ENCODE results near the gene MFN2. TPM values are rescaled to one million over a fixed set of nuclear protein-coding genes. Genes with fewer than 3 reads are reported as not detected.

The MFN2 gene
- polyA plus RNA-seq, 1 of the 3 experiments (the other 2 are of a cell fraction) = 43.2 TPM

- no peaks in the 10 kb centered on the region for H3K79me2 ChIP-seq (ENCODE audit: insufficient read depth)
- peaks cover 6 to 14% of the 10 kb centered on the region in 2 experiments; a peak in 2 of 4 replicates for H3K4me1 ChIP-seq (ENCODE audit: control insufficient read depth in 1 of 2, insufficient read depth in 2 of 2, low read depth in 1 of 2, low read length in 1 of 2)
- no peak overlapping the region for H3K27ac ChIP-seq (ENCODE audit: low read depth in 2 of 2, low read length in 1 of 2)
- H3K4me3 ChIP-seq (ENCODE audit: low read depth in 2 of 2, low read length in 1 of 2) = no peak overlapping the region
- ChIA-PET CTCF (interaction anchor here (1.1 to 1.4 kb wide), 2 partner anchors 22 to 65 kb away, joined by 3 read pairs; no protein-coding TSS in a partner anchor), POLR2A (no interaction called here)
- no peak overlapping the region for H3K4me2 ChIP-seq
- H3F3A ChIP-seq (replicated peaks; ENCODE audit: insufficient read depth) = no peaks in the 10 kb centered on the region
- TF ChIP-seq MEF2A (IDR thresholded peaks at IDR 0.05; ENCODE audit: borderline replicate concordance, low read depth) (no peak), FOXM1 (IDR thresholded peaks at IDR 0.05; ENCODE audit: low read depth) (no peak)
- no peaks in the 10 kb centered on the region for H4K20me1 ChIP-seq (ENCODE audit: insufficient read depth)
- H3K9me2 ChIP-seq = no peaks in the 10 kb centered on the region
- no peaks in the 10 kb centered on the region for H3K36me3 ChIP-seq (replicated peaks in 1 of 2; ENCODE audit: control insufficient read depth in 1 of 2, insufficient read depth in 2 of 2, low read length in 1 of 2)
- H3K9ac ChIP-seq = no peak overlapping the region
- DNase-seq = no peak
- no peaks in the 10 kb centered on the region for H3K9me3 ChIP-seq
- no peak overlapping the region for H2AFZ ChIP-seq (ENCODE audit: low read depth)
- 34% methylated on average over 3 of the region's 3 CpGs for WGBS (ENCODE audit: low lambda C conversion rate)
- peaks cover 26% of the 10 kb centered on the region for H3K27me3 ChIP-seq (ENCODE audit: insufficient read depth)
Measured at GRCh38 chr1:12059226-12059625, 79.0 kb downstream of the MFN2 start.

GRCh38 chr1:12059722-12060464, 79.6 kb downstream of the MFN2 start:
- ChIA-PET CTCF (interaction anchor here (1.1 to 1.6 kb wide), 3 partner anchors 20 to 65 kb away, joined by 3 to 4 read pairs (median 3); no protein-coding TSS in a partner anchor), POLR2A (no interaction called here)
- Histone ChIP-seq H3K27me3 (ENCODE audit: insufficient read depth) (peaks cover 33% of the 10 kb centered on the region), H3K79me2 (ENCODE audit: insufficient read depth) (no peaks in the 10 kb centered on the region), H3K4me3 (ENCODE audit: low read depth in 2 of 2, low read length in 1 of 2) (no peak overlapping the region), H3K9ac (no peak overlapping the region), H4K20me1 (ENCODE audit: insufficient read depth) (no peaks in the 10 kb centered on the region), H3K9me2 (no peaks in the 10 kb centered on the region), H3K4me2 (no peak overlapping the region), H3K4me1 (ENCODE audit: control insufficient read depth in 1 of 2, insufficient read depth in 2 of 2, low read depth in 1 of 2, low read length in 1 of 2) (peaks cover 6 to 8% of the 10 kb centered on the region in 2 experiments; a peak in 2 of 4 replicates), H3F3A (replicated peaks; ENCODE audit: insufficient read depth) (no peaks in the 10 kb centered on the region), H3K9me3 (no peaks in the 10 kb centered on the region), H2AFZ (ENCODE audit: low read depth) (no peak overlapping the region), H3K36me3 (replicated peaks in 1 of 2; ENCODE audit: control insufficient read depth in 1 of 2, insufficient read depth in 2 of 2, low read length in 1 of 2) (no peaks in the 10 kb centered on the region), H3K27ac (ENCODE audit: low read depth in 2 of 2, low read length in 1 of 2) (no peak overlapping the region)
- TF ChIP-seq IRF3 (IDR thresholded peaks at IDR 0.05; ENCODE audit: low read depth, low read length) = no peak
- no peak for TF ChIP-seq SIN3A (IDR thresholded peaks at IDR 0.05; ENCODE audit: borderline replicate concordance, low read depth, low read length)
- TF ChIP-seq FOXJ3 (CRISPR knock-in tag; IDR thresholded peaks at IDR 0.05) = no peak
- no peak for TF ChIP-seq POLR2AphosphoS5 (IDR thresholded peaks at IDR 0.05; ENCODE audit: low read depth, low read length)
- TF ChIP-seq NRF1 (IDR thresholded peaks at IDR 0.05; ENCODE audit: low read depth, low read length) = no peak
- TF ChIP-seq USF1 (IDR thresholded peaks at IDR 0.05; ENCODE audit: borderline replicate concordance, low read depth) = no peak
- no peak for TF ChIP-seq FOXM1 (IDR thresholded peaks at IDR 0.05; ENCODE audit: low read depth)
- TF ChIP-seq CTCF (IDR thresholded peaks at IDR 0.05) = no peak
- no peak for TF ChIP-seq JUND (IDR thresholded peaks at IDR 0.05)
- TF ChIP-seq RFX5 (IDR thresholded peaks at IDR 0.05; ENCODE audit: low read length) = no peak
- no peak for DNase-seq
- WGBS (ENCODE audit: low lambda C conversion rate) = 18% methylated on average over 5 of the region's 7 CpGs

Data from SK-N-SH (cell line).